Transverse colon (tissue), 4 donors: ENCODE measurements around the gene RFX2. TPM values are rescaled to one million over a fixed set of nuclear protein-coding genes. Genes with fewer than 3 reads are reported as not detected.
A peak's percentile ranks its signal among the peaks of the same experiment; 100 is the strongest.

Experiments used
- DNase-seq: peaks from one replicate; pipeline ENCODE4 v3.0.0-alpha.2; 2019
- H3K27ac ChIP-seq, 4 donors: fragments of 200-600 bp; sonication (generic); 2 replicates each; pipeline ENCODE4 v1.5.1; 2016 to 2018; ENCODE audit warnings: inconsistent platforms in 4 of 4
- H3K27me3 ChIP-seq: fragments of 200-600 bp; sonication (generic); 2 replicates; pipeline ENCODE4 v1.5.1; 2017; ENCODE audit warnings: inconsistent platforms
- H3K36me3 ChIP-seq, 4 donors: fragments of 200-600 bp; sonication (generic); 2 replicates each; pipeline ENCODE4 v1.5.1; 2017 to 2019; ENCODE audit warnings: inconsistent platforms in 4 of 4
- H3K4me1 ChIP-seq, 4 donors: fragments of 200-600 bp; sonication (generic); 2 replicates each; pipeline ENCODE4 v1.5.1; 2017 to 2020; ENCODE audit warnings: inconsistent platforms in 4 of 4
- H3K4me3 ChIP-seq, 4 donors: fragments of 200-600 bp; sonication (generic); 1 replicate in 1 of 4; 2 replicates in 3 of 4; pipeline versions ENCODE4 v1.5.1 to v1.6.1; 2017 to 2019; ENCODE audit warnings: inconsistent platforms in 4 of 4
- H3K9me3 ChIP-seq, 2 donors: fragments of 200-600 bp; sonication (generic); 2 replicates each; pipeline ENCODE4 v1.5.1; 2017 to 2019; ENCODE audit warnings: inconsistent platforms in 2 of 2
- EP300 ChIP-seq: sonication (generic); formaldehyde crosslinking; IDR thresholded peaks from one replicate; pipeline ENCODE4 v1.6.1; 2017; ENCODE audit warnings: antibody characterized with exemption, low read depth
- POLR2A ChIP-seq: fragments of 450-650 bp; IDR thresholded peaks from one replicate; pipeline ENCODE4 v1.6.1; 2016; ENCODE audit warnings: antibody characterized with exemption, mild to moderate bottlenecking, moderate library complexity
- POLR2AphosphoS5 ChIP-seq, 3 donors: sonication (generic); formaldehyde crosslinking; IDR thresholded peaks; one replicate each; pipeline ENCODE4 v1.6.1; 2016; ENCODE audit warnings: antibody characterized with exemption in 3 of 3
- WGBS, 2 donors: methylation state at CpG; one replicate each; pipeline ENCODE4 v1.1.5; 2018; ENCODE audit warnings: low coverage in 1 of 2; 5-methylcytosine and 5-hydroxymethylcytosine counted together
- in situ Hi-C, 4 donors: fragments of 200-750 bp; cut with MboI; loops; one replicate each; pipeline versions ENCODE4 v1.15.0 to v1.15.1; 2017; ENCODE audit warnings: low sequenced_read_pairs in 3 of 4, low pct_ligation_motif_present in 1 of 4, low pct_unique_long_range_greater_than_20kb in 1 of 4
- intact Hi-C: fragments of 100-400 bp; cut with DNase I; formaldehyde crosslinking; loops from one replicate; pipeline ENCODE4 v1.15.1; 2023; ENCODE audit warnings: low total_unique reads
- total RNA-seq, 4 donors: library from RNA; depleted of rRNA; stranded (reverse); fragments of >200 nt; gene quantifications; one replicate each; pipeline ENCODE4 v1.1.0, GENCODE V29; 2016
- TF ChIP-seq, protein P1 (sequence below), 5 experiments: fragments of 200-600 bp in 3 of 5; fragments of 450-650 bp in 2 of 5; sonication (generic) in 3 of 5; IDR thresholded peaks; 1 replicate in 2 of 5; 2 replicates in 3 of 5; pipeline ENCODE4 v1.5.1; 2016 to 2017; ENCODE audit warnings: antibody characterized with exemption in 5 of 5, inconsistent platforms in 3 of 5, mild to moderate bottlenecking in 2 of 5, moderate library complexity in 1 of 5

Gene RFX2
- total RNA-seq, 4 donors from 2014 or later = 6.1 to 57.5 (median 11.8) TPM

DNA sequence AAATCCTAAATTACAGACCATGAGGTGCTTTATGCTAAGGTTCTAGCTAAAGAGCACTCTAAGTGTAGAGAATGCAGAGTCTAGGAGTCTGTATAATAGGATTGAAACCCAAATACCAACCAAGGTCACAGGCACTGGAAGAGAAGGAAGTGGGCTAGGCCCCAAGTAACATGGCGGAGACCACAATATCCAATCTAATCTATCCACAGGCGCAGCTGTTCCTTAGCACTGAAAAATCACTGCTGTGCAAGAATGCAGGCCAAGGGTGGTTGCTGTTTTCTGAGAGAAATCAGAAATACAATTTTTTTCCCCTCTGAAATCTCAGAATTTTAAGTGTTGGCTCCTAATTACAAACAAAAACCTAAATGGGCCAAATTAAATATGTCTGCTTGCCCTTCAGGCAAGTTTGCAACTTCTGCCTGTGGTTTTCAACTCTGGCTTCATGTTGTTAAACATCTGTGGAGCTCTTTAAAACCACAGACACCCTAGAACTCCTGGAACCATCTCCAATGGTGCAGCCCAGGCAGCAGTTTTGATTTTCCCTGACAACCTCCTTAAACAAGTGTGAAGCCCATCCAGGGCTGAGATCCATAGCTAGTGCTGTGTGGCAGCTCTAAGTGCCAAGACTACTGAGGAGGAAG, 138.5 kb downstream of the RFX2 start:
- Histone ChIP-seq H3K27ac (no peak overlapping the region), H3K27me3 (no peaks in the 10 kb centered on the region), H3K4me3 (no peak overlapping the region), H3K36me3 (no peaks in the 10 kb centered on the region), H3K4me1 (peaks cover 49 to 68% (median 60%) of the 10 kb centered on the region in 4 donors), H3K9me3 (no peaks in the 10 kb centered on the region)
- in situ Hi-C loops (no loop called here), intact Hi-C loops (no loop called here)
- no peak for DNase-seq
- TF ChIP-seq EP300 (no peak), POLR2A (no peak), POLR2AphosphoS5 (IDR thresholded peaks at IDR 0.05) (no peak)
- TF ChIP-seq, protein P1, sequence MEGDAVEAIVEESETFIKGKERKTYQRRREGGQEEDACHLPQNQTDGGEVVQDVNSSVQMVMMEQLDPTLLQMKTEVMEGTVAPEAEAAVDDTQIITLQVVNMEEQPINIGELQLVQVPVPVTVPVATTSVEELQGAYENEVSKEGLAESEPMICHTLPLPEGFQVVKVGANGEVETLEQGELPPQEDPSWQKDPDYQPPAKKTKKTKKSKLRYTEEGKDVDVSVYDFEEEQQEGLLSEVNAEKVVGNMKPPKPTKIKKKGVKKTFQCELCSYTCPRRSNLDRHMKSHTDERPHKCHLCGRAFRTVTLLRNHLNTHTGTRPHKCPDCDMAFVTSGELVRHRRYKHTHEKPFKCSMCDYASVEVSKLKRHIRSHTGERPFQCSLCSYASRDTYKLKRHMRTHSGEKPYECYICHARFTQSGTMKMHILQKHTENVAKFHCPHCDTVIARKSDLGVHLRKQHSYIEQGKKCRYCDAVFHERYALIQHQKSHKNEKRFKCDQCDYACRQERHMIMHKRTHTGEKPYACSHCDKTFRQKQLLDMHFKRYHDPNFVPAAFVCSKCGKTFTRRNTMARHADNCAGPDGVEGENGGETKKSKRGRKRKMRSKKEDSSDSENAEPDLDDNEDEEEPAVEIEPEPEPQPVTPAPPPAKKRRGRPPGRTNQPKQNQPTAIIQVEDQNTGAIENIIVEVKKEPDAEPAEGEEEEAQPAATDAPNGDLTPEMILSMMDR (IDR thresholded peaks at IDR 0.05) = no peak
- WGBS, 2 donors = 100% methylated on average over 1 to 2 of the region's 2 CpGs

DNA sequence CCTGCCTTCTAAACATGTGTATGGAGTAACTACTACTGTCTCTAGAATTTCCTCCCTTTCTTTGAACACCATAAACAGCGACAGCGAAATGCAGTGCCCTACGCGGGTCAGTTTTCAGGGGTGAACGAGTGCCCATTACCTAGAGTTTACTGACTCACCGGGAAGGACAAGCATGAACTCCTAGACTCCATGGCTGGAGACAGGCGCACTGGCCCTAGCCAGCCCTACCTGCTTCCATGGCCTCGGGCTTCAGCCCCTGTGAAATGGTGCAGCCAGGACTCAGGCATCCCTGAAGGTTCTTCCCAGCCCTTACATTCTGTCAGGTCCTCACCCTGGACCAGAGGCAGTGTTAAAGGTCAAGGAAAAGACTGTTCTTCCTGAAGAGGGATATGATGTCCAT, 140.8 kb downstream of the RFX2 start:
- peaks cover 36 to 59% (median 53%) of the 10 kb centered on the region in 4 donors for H3K4me1 ChIP-seq
- DNase-seq = no peak
- intact Hi-C loops = no loop called here
- no peak for TF ChIP-seq POLR2AphosphoS5 (IDR thresholded peaks at IDR 0.05)
- TF ChIP-seq, protein P1 (IDR thresholded peaks at IDR 0.05) = no peak
- H3K4me3 ChIP-seq = no peak overlapping the region
- no peaks in the 10 kb centered on the region for H3K9me3 ChIP-seq
- in situ Hi-C loops = no loop called here
- WGBS, 2 donors = 88% methylated on average over 8 of the region's 8 CpGs; no CpG with 5 or more reads in 1 of the 2 donors
- no peaks in the 10 kb centered on the region for H3K36me3 ChIP-seq
- no peaks in the 10 kb centered on the region for H3K27me3 ChIP-seq
- H3K27ac ChIP-seq = peak overlapping the region in 2 of 4 donors; percentile 78 to 86

DNA sequence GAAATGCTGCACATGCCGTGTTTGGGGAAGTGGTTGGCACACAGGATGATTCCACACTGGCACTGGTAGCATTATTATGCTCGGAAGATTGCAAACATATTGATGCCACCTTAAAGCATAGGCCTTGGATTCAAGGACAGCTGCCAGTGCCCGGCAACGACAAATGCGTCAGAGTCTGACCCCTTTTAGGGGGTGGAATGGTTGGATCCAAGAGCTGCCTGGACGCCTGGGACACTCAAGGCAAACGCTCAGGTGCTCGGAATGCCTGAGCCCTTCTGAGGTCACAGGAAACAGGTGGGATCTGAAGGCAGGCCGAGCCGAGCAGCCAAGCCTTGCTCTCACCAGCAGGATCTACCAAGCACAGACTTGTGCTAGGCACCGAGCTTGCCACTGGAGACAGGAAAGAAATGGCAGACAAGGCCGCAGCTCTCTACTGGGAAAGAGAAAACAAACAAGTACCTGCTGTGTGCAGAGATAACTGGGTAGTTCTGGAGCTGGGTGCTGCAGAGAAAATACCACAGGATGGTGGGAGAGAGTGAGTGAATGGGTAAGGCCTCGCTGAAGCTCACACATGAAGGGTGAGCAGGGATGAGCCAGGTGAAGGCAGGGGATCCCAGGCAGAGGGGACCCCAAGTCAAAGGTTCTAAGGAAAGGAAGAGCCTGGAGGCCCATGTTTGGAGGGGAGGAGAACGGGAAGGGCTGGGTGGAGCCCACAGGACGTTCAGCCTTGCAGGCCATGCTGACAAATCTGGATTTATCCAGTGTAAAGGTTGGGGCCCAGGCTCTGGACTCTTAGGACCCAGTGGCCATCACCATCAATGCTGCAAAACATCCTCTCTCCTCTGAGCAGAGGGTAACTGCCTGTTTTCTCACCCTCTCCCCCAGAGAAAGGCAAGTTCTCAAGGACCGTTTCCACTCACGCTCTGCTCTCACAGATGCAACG, 141.6 kb downstream of the RFX2 start:
- TF ChIP-seq, protein P1 (IDR thresholded peaks at IDR 0.05) = no peak
- TF ChIP-seq POLR2A = no peak
- TF ChIP-seq POLR2AphosphoS5 (IDR thresholded peaks at IDR 0.05) = no peak
- no peak for TF ChIP-seq EP300
- no peak overlapping the region for H3K4me3 ChIP-seq
- 53 to 63% methylated on average over 2 to 18 of the region's 18 CpGs for WGBS, 2 donors
- H3K27me3 ChIP-seq = no peaks in the 10 kb centered on the region
- H3K27ac ChIP-seq = peak overlapping the region; percentile 60 to 86 (median 72)
- H3K9me3 ChIP-seq = no peaks in the 10 kb centered on the region
- in situ Hi-C loops = no loop called here
- intact Hi-C loops = no loop called here
- no peak for DNase-seq
- peaks cover 32 to 54% (median 48%) of the 10 kb centered on the region in 4 donors for H3K4me1 ChIP-seq
- no peaks in the 10 kb centered on the region for H3K36me3 ChIP-seq

DNA sequence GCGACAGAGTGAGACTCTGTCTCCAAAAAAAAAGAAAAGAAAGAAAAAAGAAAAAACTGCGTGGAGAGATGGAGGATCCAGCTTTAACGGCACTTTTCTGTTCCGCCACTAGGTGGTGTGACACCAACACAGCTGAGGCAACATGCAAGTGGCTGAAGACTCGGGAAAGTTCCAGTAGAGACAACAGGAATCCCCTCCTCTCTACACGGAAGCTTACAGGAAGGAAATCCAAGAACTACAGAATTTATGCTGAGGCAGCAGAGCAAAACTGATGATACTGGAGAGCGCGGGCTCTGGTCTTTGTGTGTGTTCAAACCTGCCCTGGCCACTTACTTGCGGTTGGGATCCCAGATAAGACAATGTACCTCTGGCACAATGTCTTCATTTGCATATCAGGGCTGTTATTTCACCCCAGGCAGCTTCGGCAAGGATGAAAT, 142.3 kb downstream of the RFX2 start:
- WGBS, 2 donors = 0 to 9% methylated on average over 2 to 10 of the region's 10 CpGs
- peaks cover 39 to 55% (median 48%) of the 10 kb centered on the region in 4 donors for H3K4me1 ChIP-seq
- no peak for TF ChIP-seq EP300
- TF ChIP-seq, protein P1 (IDR thresholded peaks at IDR 0.05) = peak; percentile 85 to 91 (median 90)
- TF ChIP-seq POLR2AphosphoS5 (IDR thresholded peaks at IDR 0.05) = peak in 2 of 3 donors; percentile 8 to 22
- in situ Hi-C loops (no loop called here), intact Hi-C loops (no loop called here)
- peak; percentile 69 for DNase-seq
- peak overlapping the region; percentile 60 to 86 (median 72) for H3K27ac ChIP-seq
- H3K27me3 ChIP-seq = no peaks in the 10 kb centered on the region
- H3K9me3 ChIP-seq = no peaks in the 10 kb centered on the region
- H3K36me3 ChIP-seq = no peaks in the 10 kb centered on the region
- no peak overlapping the region for H3K4me3 ChIP-seq
